Keratinocyte (primary cell): ENCODE measurements around the gene NAA10. TPM values are rescaled to one million over a fixed set of nuclear protein-coding genes. Genes with fewer than 3 reads are reported as not detected.

ENCODE experiments used
- DNase-seq: peaks from one replicate; pipeline ENCODE4 v3.0.0-alpha.2; 2011; ENCODE audit warnings: low read depth, missing footprints, low spot score
- FAIRE-seq: peaks from 2 replicates; lab custom pipeline; 2011; peaks lifted over from hg19 to GRCh38; lab: Jason Lieb, UNC
- H2AFZ ChIP-seq: 2 replicates; pipeline ENCODE4 v1.6.0; 2012; ENCODE audit warnings: low read length, control low read depth, inconsistent platforms; ENCODE audit not compliant: control insufficient read depth
- H3K27ac ChIP-seq: 2 replicates; pipeline ENCODE4 v1.5.1; 2011; ENCODE audit warnings: low read length; ENCODE audit not compliant: control insufficient read depth, insufficient read depth
- H3K27me3 ChIP-seq: 3 replicates; pipeline ENCODE4 v1.6.0; 2011; ENCODE audit warnings: low read length; ENCODE audit not compliant: control insufficient read depth, insufficient read depth; ENCODE audit errors: extremely low read depth
- H3K36me3 ChIP-seq, 2 experiments: 2 replicates in 1 of 2; 3 replicates in 1 of 2; pipeline ENCODE4 v1.5.1; 2011; ENCODE audit warnings: low read length in 2 of 2, mild to moderate bottlenecking in 1 of 2; ENCODE audit not compliant: control insufficient read depth in 2 of 2, insufficient read depth in 2 of 2; ENCODE audit errors: extremely low read depth in 1 of 2
- H3K4me1 ChIP-seq: 3 replicates; pipeline ENCODE4 v1.5.1; 2011; ENCODE audit warnings: low read length; ENCODE audit not compliant: control insufficient read depth, insufficient read depth; ENCODE audit errors: extremely low read depth
- H3K4me2 ChIP-seq: 3 replicates; pipeline ENCODE4 v1.6.0; 2011; ENCODE audit warnings: low read depth, low read length; ENCODE audit not compliant: control insufficient read depth, insufficient read depth; ENCODE audit errors: extremely low read depth
- H3K4me3 ChIP-seq, 3 experiments: fragments of 200-600 bp in 1 of 3; sonication (generic) in 1 of 3; 2 replicates in 2 of 3; 3 replicates in 1 of 3; pipeline ENCODE4 v1.5.1; 2011 to 2016; ENCODE audit warnings: low read length in 3 of 3, mild to moderate bottlenecking in 3 of 3, control low read depth in 2 of 3, inconsistent platforms in 1 of 3, low read depth in 1 of 3, mixed read lengths in 1 of 3, mixed run types in 1 of 3, moderate library complexity in 1 of 3; ENCODE audit not compliant: control insufficient read depth in 2 of 3, insufficient read depth in 2 of 3; ENCODE audit errors: extremely low read depth in 1 of 3
- H3K79me2 ChIP-seq: 2 replicates; pipeline ENCODE4 v1.6.0; 2012; ENCODE audit warnings: low read length; ENCODE audit not compliant: control insufficient read depth, insufficient read depth
- H3K9ac ChIP-seq: 3 replicates; pipeline ENCODE4 v1.6.0; 2011; ENCODE audit warnings: low read length; ENCODE audit not compliant: control insufficient read depth, insufficient read depth; ENCODE audit errors: extremely low read depth
- H3K9me1 ChIP-seq: 3 replicates; pipeline ENCODE4 v1.6.0; 2011; ENCODE audit warnings: low read length; ENCODE audit not compliant: control insufficient read depth, insufficient read depth; ENCODE audit errors: extremely low read depth
- H3K9me3 ChIP-seq: 2 replicates; pipeline ENCODE4 v1.5.1; 2012; ENCODE audit warnings: low read depth, low read length; ENCODE audit not compliant: control insufficient read depth
- H4K20me1 ChIP-seq: 3 replicates; pipeline ENCODE4 v1.6.0; 2011; ENCODE audit warnings: low read length; ENCODE audit not compliant: control insufficient read depth, insufficient read depth; ENCODE audit errors: extremely low read depth
- EZH2 ChIP-seq: IDR thresholded peaks from one replicate; pipeline ENCODE4 v1.6.1; 2012; ENCODE audit warnings: inconsistent platforms, mild to moderate bottlenecking, low read length, moderate library complexity
- dilution Hi-C: fragments of 300-500 bp; cut with MboI; formaldehyde crosslinking; loops from one replicate; pipeline ENCODE4 v1.7.0; 2020; ENCODE audit warnings: low sequenced_read_pairs; ENCODE audit not compliant: extremely low pct_ligation_motif_present
- polyA plus RNA-seq, 5 experiments: library from polyadenylated mRNA; depleted of rRNA in 3 of 5; stranded (reverse) in 3 of 5; stranded (forward) in 1 of 5; unstranded in 1 of 5; fragments of >200 nt; gene quantifications; 1 replicate in 1 of 5; 2 replicates in 3 of 5; 3 replicates in 1 of 5; pipeline versions ENCODE4 v1.2.1 to v1.2.3, GENCODE V29; 2011 to 2012; ENCODE audit warnings: missing spikeins in 2 of 5, low read depth in 1 of 5, low replicate concordance in 1 of 5
- TF ChIP-seq, protein P1 (sequence below), 3 experiments: IDR thresholded peaks in 1 of 3; conservative IDR thresholded peaks in 1 of 3; optimal IDR thresholded peaks in 1 of 3; 2 replicates in 2 of 3; 3 replicates in 1 of 3; pipeline versions ENCODE3 to v1.5.1; 2011; ENCODE audit warnings: low read length in 3 of 3, mild to moderate bottlenecking in 3 of 3, moderate library complexity in 2 of 3, control low read depth in 1 of 3, inconsistent platforms in 1 of 3; ENCODE audit not compliant: insufficient read depth in 2 of 3; ENCODE audit errors: extremely low read depth in 1 of 3

The NAA10 gene
- polyA plus RNA-seq, 1 donor (not counting 4 experiments of a cell fraction or from before 2014, with no cell fraction given): 103 TPM

DNA sequence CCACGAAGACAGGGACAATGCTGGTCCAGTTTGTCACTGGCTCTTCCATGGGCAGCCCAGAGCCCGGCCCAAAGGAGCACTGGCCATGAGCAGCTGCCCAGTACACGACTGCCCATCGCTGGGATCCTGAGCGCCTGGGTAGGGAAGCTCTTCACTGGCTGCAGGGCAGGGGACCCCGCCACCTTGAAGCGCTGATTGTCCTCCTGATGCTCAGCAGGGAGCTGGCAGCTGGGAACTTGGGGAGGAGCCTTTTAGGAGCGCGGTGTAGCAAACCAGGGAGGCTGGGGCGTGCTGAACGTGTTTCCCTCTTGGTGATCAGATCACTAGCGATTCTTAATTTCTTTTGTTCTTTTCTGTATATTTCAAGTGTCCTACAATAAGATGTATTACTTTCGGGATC lies 50.7 kb downstream of the NAA10 start:
- Histone ChIP-seq H3K27me3 (peaks cover 37% of the 10 kb centered on the region), H4K20me1 (peaks cover 3% of the 10 kb centered on the region), H2AFZ (no peak overlapping the region), H3K36me3 (no peaks in the 10 kb centered on the region), H3K79me2 (no peaks in the 10 kb centered on the region), H3K4me1 (peaks cover 3% of the 10 kb centered on the region), H3K9me3 (no peaks in the 10 kb centered on the region), H3K4me2 (no peak overlapping the region), H3K27ac (no peak overlapping the region), H3K9me1 (no peaks in the 10 kb centered on the region), H3K4me3 (no peak overlapping the region), H3K9ac (no peak overlapping the region)
- dilution Hi-C loops: no loop called here
- FAIRE-seq (no peak), DNase-seq (no peak)
- TF ChIP-seq EZH2: no peak
- TF ChIP-seq, protein P1, sequence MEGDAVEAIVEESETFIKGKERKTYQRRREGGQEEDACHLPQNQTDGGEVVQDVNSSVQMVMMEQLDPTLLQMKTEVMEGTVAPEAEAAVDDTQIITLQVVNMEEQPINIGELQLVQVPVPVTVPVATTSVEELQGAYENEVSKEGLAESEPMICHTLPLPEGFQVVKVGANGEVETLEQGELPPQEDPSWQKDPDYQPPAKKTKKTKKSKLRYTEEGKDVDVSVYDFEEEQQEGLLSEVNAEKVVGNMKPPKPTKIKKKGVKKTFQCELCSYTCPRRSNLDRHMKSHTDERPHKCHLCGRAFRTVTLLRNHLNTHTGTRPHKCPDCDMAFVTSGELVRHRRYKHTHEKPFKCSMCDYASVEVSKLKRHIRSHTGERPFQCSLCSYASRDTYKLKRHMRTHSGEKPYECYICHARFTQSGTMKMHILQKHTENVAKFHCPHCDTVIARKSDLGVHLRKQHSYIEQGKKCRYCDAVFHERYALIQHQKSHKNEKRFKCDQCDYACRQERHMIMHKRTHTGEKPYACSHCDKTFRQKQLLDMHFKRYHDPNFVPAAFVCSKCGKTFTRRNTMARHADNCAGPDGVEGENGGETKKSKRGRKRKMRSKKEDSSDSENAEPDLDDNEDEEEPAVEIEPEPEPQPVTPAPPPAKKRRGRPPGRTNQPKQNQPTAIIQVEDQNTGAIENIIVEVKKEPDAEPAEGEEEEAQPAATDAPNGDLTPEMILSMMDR (optimal IDR thresholded peaks at IDR 0.05 in 1 of 3, IDR thresholded peaks at IDR 0.05 in 1 of 3, conservative IDR thresholded peaks at IDR 0.05 in 1 of 3; ENCODE audit: extremely low read depth in 1 of 3, insufficient read depth in 2 of 3, low read length in 3 of 3): no peak

GRCh38 chrX:153883163-153883843 lies 51.5 kb downstream of the NAA10 start:
- no peaks in the 10 kb centered on the region for H3K79me2 ChIP-seq
- DNase-seq (no peak), FAIRE-seq (no peak)
- peaks cover 6% of the 10 kb centered on the region for H4K20me1 ChIP-seq
- H3K27me3 ChIP-seq: peaks cover 45% of the 10 kb centered on the region
- H2AFZ ChIP-seq: no peak overlapping the region
- TF ChIP-seq, protein P1 (optimal IDR thresholded peaks at IDR 0.05 in 1 of 3, IDR thresholded peaks at IDR 0.05 in 1 of 3, conservative IDR thresholded peaks at IDR 0.05 in 1 of 3; ENCODE audit: extremely low read depth in 1 of 3, insufficient read depth in 2 of 3, low read length in 3 of 3): no peak
- no peak for TF ChIP-seq EZH2
- no peaks in the 10 kb centered on the region for H3K9me1 ChIP-seq
- H3K9me3 ChIP-seq: no peaks in the 10 kb centered on the region
- H3K4me3 ChIP-seq: no peak overlapping the region
- H3K9ac ChIP-seq: no peak overlapping the region
- H3K4me1 ChIP-seq: peaks cover 3% of the 10 kb centered on the region
- no peak overlapping the region for H3K4me2 ChIP-seq
- H3K36me3 ChIP-seq: no peaks in the 10 kb centered on the region
- H3K27ac ChIP-seq: no peak overlapping the region
- dilution Hi-C loops: no loop called here
